SHP77 (cell line): Measurements from ENCODE around the gene C3orf33.

ENCODE experiments used
- DNase-seq, 2 experiments: peaks; one replicate each; lab custom pipeline; 2025; lab: John Stamatoyannopoulos, UW

C3orf33 gene

DNA sequence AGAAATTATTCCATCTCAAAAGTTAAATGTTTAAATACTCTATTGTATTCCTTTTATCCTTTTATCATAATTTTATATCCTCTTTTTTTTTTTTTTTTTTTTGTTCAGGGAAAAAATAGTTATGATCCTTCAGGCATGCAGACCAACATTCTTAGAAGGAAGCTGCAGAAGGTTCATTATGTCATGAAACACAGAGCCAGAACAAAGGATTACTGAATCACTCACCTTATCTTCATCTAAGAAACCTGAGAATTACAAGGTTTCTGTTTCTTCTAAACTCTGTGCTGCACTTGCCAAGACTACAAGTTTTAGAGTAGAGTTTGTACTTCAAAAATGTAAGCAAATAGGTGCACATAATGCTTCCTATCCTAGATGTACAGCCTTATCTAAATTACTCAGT, 64.5 kb downstream of the C3orf33 start:
- no peak for DNase-seq

DNA sequence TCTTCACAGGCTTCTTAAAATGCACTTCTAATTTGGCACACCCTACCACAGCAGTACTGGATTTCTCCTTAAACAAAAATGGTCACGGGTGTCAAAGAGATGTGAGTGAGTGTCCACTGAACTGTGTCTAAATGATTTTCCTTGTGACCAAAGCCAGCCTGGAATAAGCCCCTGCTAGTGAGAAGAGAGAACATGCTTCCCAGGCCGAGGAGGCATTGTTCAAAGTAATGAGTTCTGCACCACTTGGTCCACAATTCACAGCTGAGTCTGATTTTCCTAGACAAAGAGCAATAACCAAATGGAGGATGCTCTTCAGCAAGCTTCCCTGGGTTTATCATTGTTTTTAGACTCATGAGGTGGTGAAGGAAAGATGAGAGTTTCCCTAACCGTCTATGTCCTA, 65.0 kb downstream of the C3orf33 start:
- no peak for DNase-seq

DNA sequence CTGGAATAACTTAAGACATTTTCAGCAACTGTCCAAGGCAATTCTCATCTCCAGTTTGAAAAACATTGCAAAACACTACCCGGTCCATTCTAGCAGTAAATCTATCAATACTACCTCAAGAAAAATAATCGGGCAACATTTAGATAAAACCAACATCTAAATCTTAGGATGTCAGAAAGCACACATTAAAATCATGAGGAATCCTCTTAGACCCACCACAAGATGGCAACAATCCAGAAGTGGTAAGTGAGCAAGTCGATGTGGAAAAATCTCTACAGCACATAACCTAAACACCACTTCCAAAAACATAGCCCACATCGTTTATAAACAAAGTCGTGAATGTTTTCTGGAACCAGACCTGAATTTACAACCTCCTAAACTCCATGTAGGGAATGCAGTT, 66.9 kb downstream of the C3orf33 start:
- no peak for DNase-seq

DNA sequence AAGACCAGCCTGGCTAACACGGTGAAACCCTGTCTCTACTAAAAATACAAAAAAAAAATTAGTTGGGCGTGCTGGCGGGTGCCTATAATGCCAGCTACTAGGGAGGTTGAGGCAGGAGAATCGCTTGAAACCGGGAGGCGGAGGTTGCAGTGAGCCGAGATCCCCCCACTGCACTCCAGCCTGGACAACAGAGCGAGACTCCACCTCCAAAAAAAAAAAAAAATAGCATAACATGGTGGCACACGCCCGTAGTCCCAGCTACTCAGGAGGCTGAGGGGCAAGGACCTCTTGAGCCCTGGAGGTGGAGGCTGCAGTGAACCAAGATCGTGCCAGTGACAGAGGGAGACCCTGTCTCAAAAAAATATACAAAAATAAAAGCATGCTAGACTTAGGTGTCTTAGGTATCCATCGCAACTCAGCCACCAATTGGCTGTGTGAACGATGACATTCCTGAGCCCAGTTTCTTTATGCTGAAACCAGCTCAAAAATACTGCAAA, 67.5 kb downstream of the C3orf33 start:
- no peak for DNase-seq

DNA sequence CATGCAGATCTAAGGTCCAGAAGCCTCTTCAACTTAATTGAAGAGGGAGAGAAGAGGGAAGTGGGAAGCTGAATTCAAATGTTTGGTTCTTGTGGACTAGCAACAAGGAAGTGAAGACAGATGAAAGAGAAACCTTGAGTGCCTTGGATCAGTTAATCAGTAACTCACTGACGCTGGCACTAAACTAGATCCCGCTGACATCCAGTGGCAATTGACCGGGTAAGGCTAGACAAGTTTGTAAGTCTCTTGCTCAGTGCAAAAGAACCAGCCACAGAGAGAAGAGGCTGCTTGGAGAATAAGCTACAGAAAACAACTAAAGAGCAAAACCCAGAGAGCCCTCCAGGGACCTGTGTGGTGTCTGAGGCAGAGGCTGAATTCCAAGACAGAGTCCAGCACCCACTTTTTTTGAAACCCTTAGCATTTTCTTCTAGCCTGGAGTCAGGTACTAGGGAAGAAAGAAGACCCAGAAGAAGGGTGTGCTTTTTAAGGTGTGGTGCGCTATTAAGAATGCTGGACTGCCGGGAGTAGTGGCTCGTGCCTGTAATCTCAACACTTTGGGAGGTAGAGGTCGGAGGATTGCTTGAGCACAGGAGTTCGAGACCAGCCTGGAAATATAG, 68.1 kb downstream of the C3orf33 start:
- no peak for DNase-seq

- no peak for DNase-seq
These were observed 69.7 kb downstream of the C3orf33 start for GRCh38 chr3:155736381-155736780.

DNA sequence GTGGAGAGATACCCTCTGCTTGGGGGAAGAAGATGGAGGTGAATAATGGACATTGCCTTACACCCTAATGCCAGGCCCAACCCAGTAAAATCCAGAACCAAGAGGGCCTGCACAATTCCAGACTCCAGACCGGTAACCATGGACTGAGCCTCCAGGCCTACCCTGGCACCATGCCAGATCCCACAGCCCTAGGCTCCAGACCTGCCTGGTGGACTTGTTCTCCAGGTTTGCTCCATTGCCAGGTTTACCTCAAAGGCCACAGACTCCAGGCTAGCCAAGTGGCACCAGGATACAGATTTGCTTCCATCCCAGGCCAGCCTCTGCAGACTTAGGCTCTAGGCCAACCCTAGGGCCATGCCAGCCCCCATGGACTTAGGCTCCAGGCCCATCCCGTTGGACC, 75.2 kb downstream of the C3orf33 start:
- no peak for DNase-seq

GRCh38 chr3:155727836-155728235, 78.2 kb downstream of the C3orf33 start:
- no peak for DNase-seq

DNA sequence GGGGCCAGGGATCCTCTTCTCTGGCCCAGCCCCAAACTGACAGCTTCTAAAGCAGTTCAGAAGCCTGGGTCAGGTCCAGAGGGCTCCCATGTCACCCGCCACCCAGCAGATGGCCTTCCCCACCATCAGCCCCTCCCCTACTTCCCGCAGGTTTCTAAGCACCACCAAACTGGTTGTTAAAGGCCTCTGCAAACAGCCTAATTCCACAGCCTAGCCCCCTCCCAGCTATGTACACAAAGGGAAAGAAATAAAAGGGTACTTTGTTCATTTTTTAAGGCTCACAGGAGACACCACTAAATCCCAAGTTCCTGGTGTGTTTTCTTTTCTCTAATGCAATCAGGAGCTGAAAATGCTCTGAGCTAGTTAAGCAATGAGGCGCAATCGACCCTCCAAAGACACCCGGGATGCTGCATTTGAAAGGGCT, 91.8 kb downstream of the C3orf33 start:
- no peak for DNase-seq
